Fibroblast of the aortic adventitia (primary cell): ENCODE measurements around the gene LSP1. TPM values are rescaled to one million over a fixed set of nuclear protein-coding genes. Genes with fewer than 3 reads are reported as not detected.

Experiments
- DNase-seq: peaks from one replicate; pipeline ENCODE4 v3.0.0-alpha.2; 2010; ENCODE audit warnings: low read depth
- H3K4me3 ChIP-seq: 2 replicates; pipeline ENCODE4 v1.5.1; 2011; ENCODE audit warnings: low read depth, mild to moderate bottlenecking, control low read depth, low read length, moderate library complexity
- total RNA-seq: library from RNA; depleted of rRNA; stranded (reverse); fragments of >200 nt; gene quantifications from 2 replicates; pipeline ENCODE4 v1.2.3, GENCODE V29; 2012; ENCODE audit warnings: low replicate concordance
- TF ChIP-seq, protein P1 (sequence below): IDR thresholded peaks from 2 replicates; pipeline ENCODE4 v1.5.1; 2011; ENCODE audit warnings: mild to moderate bottlenecking, low read length, control low read depth, inconsistent platforms; ENCODE audit not compliant: insufficient read depth

The LSP1 gene
- total RNA-seq, 1 donor, result 40.2 TPM

- peak; percentile 70 for DNase-seq
- TF ChIP-seq, protein P1, sequence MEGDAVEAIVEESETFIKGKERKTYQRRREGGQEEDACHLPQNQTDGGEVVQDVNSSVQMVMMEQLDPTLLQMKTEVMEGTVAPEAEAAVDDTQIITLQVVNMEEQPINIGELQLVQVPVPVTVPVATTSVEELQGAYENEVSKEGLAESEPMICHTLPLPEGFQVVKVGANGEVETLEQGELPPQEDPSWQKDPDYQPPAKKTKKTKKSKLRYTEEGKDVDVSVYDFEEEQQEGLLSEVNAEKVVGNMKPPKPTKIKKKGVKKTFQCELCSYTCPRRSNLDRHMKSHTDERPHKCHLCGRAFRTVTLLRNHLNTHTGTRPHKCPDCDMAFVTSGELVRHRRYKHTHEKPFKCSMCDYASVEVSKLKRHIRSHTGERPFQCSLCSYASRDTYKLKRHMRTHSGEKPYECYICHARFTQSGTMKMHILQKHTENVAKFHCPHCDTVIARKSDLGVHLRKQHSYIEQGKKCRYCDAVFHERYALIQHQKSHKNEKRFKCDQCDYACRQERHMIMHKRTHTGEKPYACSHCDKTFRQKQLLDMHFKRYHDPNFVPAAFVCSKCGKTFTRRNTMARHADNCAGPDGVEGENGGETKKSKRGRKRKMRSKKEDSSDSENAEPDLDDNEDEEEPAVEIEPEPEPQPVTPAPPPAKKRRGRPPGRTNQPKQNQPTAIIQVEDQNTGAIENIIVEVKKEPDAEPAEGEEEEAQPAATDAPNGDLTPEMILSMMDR, result no peak
- H3K4me3 ChIP-seq, result no peak overlapping the region
Measured at GRCh38 chr11:1931341-1932104, 78.6 kb downstream of the LSP1 start.

DNA sequence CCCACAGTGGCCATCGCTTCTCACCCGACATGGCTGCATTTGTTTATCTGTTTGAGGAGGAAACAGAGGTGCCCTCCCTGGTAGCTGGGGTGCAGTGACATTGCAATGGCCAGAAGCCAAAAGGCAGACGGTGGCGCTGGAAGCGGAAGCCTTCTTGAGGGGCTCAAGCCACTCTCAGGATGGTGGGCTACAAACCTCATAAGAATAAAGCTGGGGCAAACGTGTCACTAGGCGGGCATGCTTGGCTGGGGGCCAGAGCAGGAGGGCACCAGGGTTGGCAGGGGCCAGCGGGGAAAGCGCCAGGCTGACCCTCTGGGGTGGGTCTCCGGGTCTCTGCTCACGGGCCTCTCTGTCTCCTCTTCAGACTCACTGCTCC lies 79.2 kb downstream of the LSP1 start:
- DNase-seq, result no peak
- TF ChIP-seq, protein P1, result no peak
- no peak overlapping the region for H3K4me3 ChIP-seq

- H3K4me3 ChIP-seq, result no peak overlapping the region
- TF ChIP-seq, protein P1, result no peak
- no peak for DNase-seq
Measured at GRCh38 chr11:1932681-1933080, 79.8 kb downstream of the LSP1 start.

DNA sequence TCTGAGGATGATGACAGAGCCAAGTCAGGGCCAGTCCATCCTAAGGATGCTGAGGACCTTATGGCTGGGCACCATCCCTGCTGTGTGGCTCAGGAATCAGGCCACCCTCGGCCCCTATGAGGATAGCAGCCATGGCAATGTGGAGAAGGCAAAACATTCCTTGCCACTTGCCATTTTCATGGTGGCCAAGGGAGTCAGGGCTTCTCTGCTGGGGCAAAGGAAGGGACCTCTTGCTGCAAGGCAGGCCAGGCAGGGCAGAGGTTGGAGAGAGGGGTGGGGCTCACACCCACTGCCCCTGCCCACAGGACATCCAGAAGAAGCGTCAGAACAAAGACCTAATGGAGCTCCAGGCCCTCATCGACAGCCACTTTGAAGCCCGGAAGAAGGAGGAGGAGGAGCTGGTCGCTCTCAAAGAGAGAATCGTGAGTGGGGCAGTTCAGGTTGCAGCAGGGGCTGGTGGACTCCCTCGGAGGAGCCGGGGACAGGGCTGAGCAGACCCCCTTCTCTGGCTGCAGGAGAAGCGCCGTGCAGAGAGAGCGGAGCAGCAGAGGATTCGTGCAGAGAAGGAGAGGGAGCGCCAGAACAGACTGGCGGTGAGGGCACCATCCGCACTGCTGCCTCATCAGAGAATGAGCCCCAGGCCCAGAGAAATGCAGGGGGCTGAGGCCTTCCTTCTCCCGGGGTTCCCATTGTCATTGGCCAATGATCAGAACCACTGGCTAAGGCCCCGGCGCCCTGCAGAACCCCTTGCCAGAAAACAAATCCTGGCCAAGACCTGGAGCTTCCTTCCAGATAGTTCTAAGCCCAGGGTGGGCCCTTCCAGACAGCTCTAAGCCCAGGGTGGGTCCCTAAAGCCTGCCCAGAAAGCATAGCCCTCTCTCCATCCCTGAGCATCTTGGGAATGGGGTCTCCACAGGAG lies 80.8 kb downstream of the LSP1 start:
- no peak for DNase-seq
- TF ChIP-seq, protein P1, result no peak
- H3K4me3 ChIP-seq, result no peak overlapping the region

GRCh38 chr11:1934335-1935155 lies 81.7 kb downstream of the LSP1 start:
- no peak overlapping the region for H3K4me3 ChIP-seq
- DNase-seq, result no peak
- TF ChIP-seq, protein P1, result no peak
